CD14-positive monocyte (primary cell): Measurements from ENCODE around the gene CHCHD6. TPM values are rescaled to one million over a fixed set of nuclear protein-coding genes. Genes with fewer than 3 reads are reported as not detected.

Source experiments
- DNase-seq, 3 donors: peaks; one replicate each; pipeline ENCODE4 v3.0.0-alpha.2; 2011 to 2022
- H2AFZ ChIP-seq: 2 replicates; pipeline ENCODE4 v1.6.0; 2012; ENCODE audit warnings: mild to moderate bottlenecking, low read depth, low read length, inconsistent platforms; ENCODE audit not compliant: insufficient read depth, poor library complexity, severe bottlenecking
- H3K27ac ChIP-seq, 2 donors: 1 replicate in 1 of 2; 2 replicates in 1 of 2; pipeline ENCODE4 v1.5.1; 2012 to 2013; ENCODE audit warnings: low read length in 2 of 2, control low read depth in 1 of 2, inconsistent platforms in 1 of 2, low read depth in 1 of 2, mild to moderate bottlenecking in 1 of 2
- H3K27me3 ChIP-seq, 2 donors: one replicate each; pipeline versions ENCODE4 v1.6.0 to v1.6.1; 2011 to 2013; ENCODE audit warnings: low read length in 2 of 2; ENCODE audit not compliant: control insufficient read depth in 2 of 2, insufficient read depth in 2 of 2
- H3K36me3 ChIP-seq, 2 donors: replicated peaks in 1 of 2; 1 replicate in 1 of 2; 2 replicates in 1 of 2; pipeline versions ENCODE4 v1.5.1 to v1.6.1; 2012 to 2013; ENCODE audit warnings: low read length in 2 of 2, control low read depth in 1 of 2, inconsistent platforms in 1 of 2, mild to moderate bottlenecking in 1 of 2; ENCODE audit not compliant: insufficient read depth in 2 of 2, control insufficient read depth in 1 of 2
- H3K4me1 ChIP-seq, 2 donors: 1 replicate in 1 of 2; 2 replicates in 1 of 2; pipeline versions ENCODE4 v1.5.1 to v1.6.1; 2012 to 2013; ENCODE audit warnings: low read length in 2 of 2, control low read depth in 1 of 2, inconsistent platforms in 1 of 2, mild to moderate bottlenecking in 1 of 2, moderate library complexity in 1 of 2; ENCODE audit not compliant: insufficient read depth in 2 of 2, control insufficient read depth in 1 of 2
- H3K4me2 ChIP-seq: replicated peaks from 2 replicates; pipeline ENCODE3; 2012; ENCODE audit warnings: low read length, moderate library complexity, mild to moderate bottlenecking; ENCODE audit not compliant: poor library complexity, severe bottlenecking; ENCODE audit errors: extremely low read depth
- H3K4me3 ChIP-seq, 3 experiments: fragments of 200-600 bp in 1 of 3; sonication (generic) in 1 of 3; replicated peaks in 1 of 3; 1 replicate in 2 of 3; 2 replicates in 1 of 3; pipeline ENCODE4 v1.5.1; 2011 to 2013; ENCODE audit warnings: low read length in 3 of 3, mild to moderate bottlenecking in 3 of 3, control low read depth in 2 of 3, low read depth in 2 of 3, inconsistent platforms in 1 of 3, moderate library complexity in 1 of 3
- H3K79me2 ChIP-seq: 2 replicates; pipeline ENCODE4 v1.6.0; 2012; ENCODE audit warnings: mild to moderate bottlenecking, control low read depth, inconsistent platforms, low read length, moderate library complexity; ENCODE audit not compliant: insufficient read depth
- H3K9ac ChIP-seq: 2 replicates; pipeline ENCODE4 v1.6.0; 2017; ENCODE audit warnings: low read length, mild to moderate bottlenecking; ENCODE audit not compliant: insufficient read depth, poor library complexity, severe bottlenecking
- H3K9me3 ChIP-seq, 2 donors: replicated peaks in 1 of 2; 1 replicate in 1 of 2; 2 replicates in 1 of 2; pipeline versions ENCODE4 v1.5.1 to v1.6.1; 2012 to 2013; ENCODE audit warnings: low read length in 2 of 2, control low read depth in 1 of 2; ENCODE audit not compliant: control insufficient read depth in 1 of 2, insufficient read depth in 1 of 2
- H4K20me1 ChIP-seq: 2 replicates; pipeline ENCODE4 v1.6.0; 2012; ENCODE audit warnings: mild to moderate bottlenecking, low read length, control low read depth, moderate library complexity; ENCODE audit not compliant: insufficient read depth
- H3K27ac Mint-ChIP-seq, 7 donors: one replicate each; pipeline ENCODE4 v1.8.0; 2020; ENCODE audit warnings: mild to moderate bottlenecking in 7 of 7, mixed read lengths in 7 of 7, moderate library complexity in 6 of 7, inconsistent platforms in 2 of 7
- H3K27me3 Mint-ChIP-seq, 3 donors: one replicate each; pipeline ENCODE4 v1.8.0; 2021 to 2022; ENCODE audit warnings: low read depth in 3 of 3, mild to moderate bottlenecking in 3 of 3, mixed read lengths in 3 of 3, moderate library complexity in 3 of 3, inconsistent platforms in 1 of 3
- H3K36me3 Mint-ChIP-seq, 2 donors: one replicate each; pipeline ENCODE4 v1.8.0; 2020; ENCODE audit warnings: mixed read lengths in 2 of 2, inconsistent platforms in 1 of 2, mild to moderate bottlenecking in 1 of 2
- H3K4me1 Mint-ChIP-seq: one replicate; pipeline ENCODE4 v1.8.0; 2020; ENCODE audit warnings: mild to moderate bottlenecking, mixed read lengths
- H3K4me3 Mint-ChIP-seq, 2 donors: one replicate each; pipeline ENCODE4 v1.8.0; 2020; ENCODE audit warnings: mild to moderate bottlenecking in 2 of 2, mixed read lengths in 2 of 2, moderate library complexity in 1 of 2
- H3K9me3 Mint-ChIP-seq, 7 donors: one replicate each; pipeline ENCODE4 v1.8.0; 2020 to 2022; ENCODE audit warnings: mixed read lengths in 7 of 7, mild to moderate bottlenecking in 6 of 7, moderate library complexity in 6 of 7, inconsistent platforms in 2 of 7
- CTCF ChIP-seq: fragments of 200-600 bp; IDR thresholded peaks from one replicate; pipeline ENCODE4 v1.8.0; 2022; ENCODE audit warnings: antibody characterized with exemption, mild to moderate bottlenecking
- WGBS: methylation state at CpG from one replicate; pipeline ENCODE4 v1.1.5; 2013; ENCODE audit warnings: missing lambda C conversion rate; ENCODE audit not compliant: insufficient coverage; 5-methylcytosine and 5-hydroxymethylcytosine counted together
- intact Hi-C, 2 donors: fragments of 100-400 bp; cut with micrococcal nuclease; formaldehyde crosslinking; loops; one replicate each; pipeline versions ENCODE4 v1.15.0 to v1.15.1; 2023
- polyA plus RNA-seq, 3 donors: library from polyadenylated mRNA; depleted of rRNA in 1 of 3; unstranded in 2 of 3; stranded (reverse) in 1 of 3; fragments of 300-500 nt in 2 of 3; fragments of >200 nt in 1 of 3; fragmentation: Illumina TruSeq in 2 of 3; gene quantifications; 1 replicate in 2 of 3; 2 replicates in 1 of 3; pipeline ENCODE4 v1.2.3, GENCODE V29; 2012 to 2021

CHCHD6 gene
- polyA plus RNA-seq, 3 donors = 1.1 to 1.8 (median 1.8) TPM

DNA sequence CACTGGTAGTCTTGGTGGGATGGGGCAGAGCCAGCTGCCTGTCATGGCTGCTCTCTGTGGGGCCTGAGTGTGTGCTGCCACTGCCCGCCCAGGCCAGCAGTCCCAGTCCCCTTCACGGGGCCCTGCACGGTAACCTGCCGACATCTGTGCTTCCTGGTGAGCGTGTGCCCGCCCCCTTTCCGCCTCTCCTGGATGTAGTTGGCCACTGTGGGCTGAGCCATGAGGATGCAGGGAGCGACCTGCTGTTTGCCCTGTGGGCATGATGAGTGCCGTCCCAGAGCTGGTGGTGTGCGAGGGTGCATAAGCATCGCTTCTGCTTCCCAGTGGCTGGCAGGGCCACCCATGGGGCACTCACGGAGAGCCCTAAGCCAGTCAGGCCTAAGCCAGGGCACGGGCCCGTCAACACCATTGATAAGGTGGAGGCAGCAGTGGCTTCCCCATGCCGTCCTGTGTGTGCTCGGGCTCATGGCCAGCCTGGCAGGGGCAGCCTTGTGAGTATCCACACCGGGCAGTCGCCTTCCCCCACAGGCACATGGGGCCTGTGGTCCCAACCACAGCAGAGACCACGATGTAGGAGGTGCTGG is 293.5 kb downstream of the CHCHD6 start:
- no peak overlapping the region for H3K27ac ChIP-seq
- Mint-ChIP-seq H3K9me3 (peaks cover 0 to 3% (median 0%) of the 10 kb centered on the region in 7 donors), H3K36me3 (no peaks in the 10 kb centered on the region), H3K4me1 (no peaks in the 10 kb centered on the region), H3K27me3 (peaks cover 0 to 6% (median 0%) of the 10 kb centered on the region in 3 donors), H3K27ac (no peak overlapping the region), H3K4me3 (no peak overlapping the region)
- H3K79me2 ChIP-seq = no peaks in the 10 kb centered on the region
- no peak overlapping the region for H2AFZ ChIP-seq
- H3K27me3 ChIP-seq = no peaks in the 10 kb centered on the region
- H3K9ac ChIP-seq = no peak overlapping the region
- H3K4me3 ChIP-seq = no peak overlapping the region
- no peaks in the 10 kb centered on the region for H3K4me1 ChIP-seq
- no peak for DNase-seq
- no peak overlapping the region for H3K4me2 ChIP-seq
- no peaks in the 10 kb centered on the region for H4K20me1 ChIP-seq
- no peaks in the 10 kb centered on the region for H3K9me3 ChIP-seq
- no peak for TF ChIP-seq CTCF
- H3K36me3 ChIP-seq = no peaks in the 10 kb centered on the region
- intact Hi-C loops = no loop called here
- WGBS = 91% methylated on average over 17 of the region's 19 CpGs

- Histone ChIP-seq H3K9me3 (no peaks in the 10 kb centered on the region), H3K4me1 (no peaks in the 10 kb centered on the region), H3K36me3 (no peaks in the 10 kb centered on the region), H4K20me1 (no peaks in the 10 kb centered on the region), H3K9ac (no peak overlapping the region), H2AFZ (no peak overlapping the region), H3K27ac (no peak overlapping the region), H3K4me3 (no peak overlapping the region), H3K27me3 (no peaks in the 10 kb centered on the region), H3K4me2 (no peak overlapping the region), H3K79me2 (no peaks in the 10 kb centered on the region)
- peaks cover 0 to 6% (median 0%) of the 10 kb centered on the region in 3 donors for H3K27me3 Mint-ChIP-seq
- no peak overlapping the region for H3K4me3 Mint-ChIP-seq
- 96% methylated on average over 4 of the region's 4 CpGs for WGBS
- no peaks in the 10 kb centered on the region for H3K36me3 Mint-ChIP-seq
- DNase-seq = no peak
- TF ChIP-seq CTCF = no peak
- no peaks in the 10 kb centered on the region for H3K4me1 Mint-ChIP-seq
- H3K9me3 Mint-ChIP-seq = peaks cover 0 to 3% (median 0%) of the 10 kb centered on the region in 7 donors
- intact Hi-C loops = no loop called here
- H3K27ac Mint-ChIP-seq = no peak overlapping the region
Measured at GRCh38 chr3:126998320-126998719, 294.3 kb downstream of the CHCHD6 start.
